GM18517 (cell line): ENCODE data around the gene LRBA.

ENCODE experiments used
- ATAC-seq: cut with Tn5 transposase; IDR thresholded peaks from one replicate; pipeline ENCODE4 v1.9.1; 2021; ENCODE audit warnings: mild to moderate bottlenecking, moderate library complexity; ENCODE audit not compliant: unreplicated experiment

The LRBA gene

DNA sequence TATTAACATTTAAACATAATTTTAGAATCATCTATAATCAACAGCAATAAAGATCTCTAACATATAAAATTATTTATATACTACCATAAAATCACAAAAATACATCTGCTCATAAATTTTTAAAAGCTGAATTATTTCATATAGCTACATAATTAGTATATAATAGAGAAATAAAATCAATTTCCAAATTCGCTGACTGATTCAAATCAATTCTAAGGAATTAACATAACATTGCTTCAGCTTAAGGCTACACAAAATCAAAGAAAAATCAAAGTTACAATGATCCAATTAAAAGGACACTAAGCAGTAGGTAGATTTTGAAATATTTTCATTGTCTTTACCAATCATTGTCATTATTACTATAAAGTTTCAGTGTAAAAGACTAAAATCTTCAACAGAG lies 194.7 kb downstream of the LRBA start:
- no peak for ATAC-seq

DNA sequence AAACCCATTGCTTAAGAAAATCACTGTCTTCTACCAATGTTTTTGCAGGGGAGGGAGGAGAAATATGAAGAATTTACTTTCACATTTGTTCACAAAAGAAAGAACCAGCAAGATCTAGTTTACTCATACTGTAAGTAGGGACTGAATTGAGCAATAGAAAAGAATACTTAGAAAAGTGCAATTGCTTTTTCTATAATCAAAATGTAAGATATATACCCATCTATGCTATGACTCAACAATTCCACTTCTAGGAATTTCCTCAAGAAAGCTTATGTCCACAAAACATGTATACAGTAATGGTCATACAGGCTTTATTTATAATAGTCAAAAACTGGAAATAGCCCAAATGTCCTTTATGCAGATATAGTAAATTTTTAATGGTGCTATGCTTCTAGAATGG lies 196.4 kb downstream of the LRBA start:
- ATAC-seq, result no peak

DNA sequence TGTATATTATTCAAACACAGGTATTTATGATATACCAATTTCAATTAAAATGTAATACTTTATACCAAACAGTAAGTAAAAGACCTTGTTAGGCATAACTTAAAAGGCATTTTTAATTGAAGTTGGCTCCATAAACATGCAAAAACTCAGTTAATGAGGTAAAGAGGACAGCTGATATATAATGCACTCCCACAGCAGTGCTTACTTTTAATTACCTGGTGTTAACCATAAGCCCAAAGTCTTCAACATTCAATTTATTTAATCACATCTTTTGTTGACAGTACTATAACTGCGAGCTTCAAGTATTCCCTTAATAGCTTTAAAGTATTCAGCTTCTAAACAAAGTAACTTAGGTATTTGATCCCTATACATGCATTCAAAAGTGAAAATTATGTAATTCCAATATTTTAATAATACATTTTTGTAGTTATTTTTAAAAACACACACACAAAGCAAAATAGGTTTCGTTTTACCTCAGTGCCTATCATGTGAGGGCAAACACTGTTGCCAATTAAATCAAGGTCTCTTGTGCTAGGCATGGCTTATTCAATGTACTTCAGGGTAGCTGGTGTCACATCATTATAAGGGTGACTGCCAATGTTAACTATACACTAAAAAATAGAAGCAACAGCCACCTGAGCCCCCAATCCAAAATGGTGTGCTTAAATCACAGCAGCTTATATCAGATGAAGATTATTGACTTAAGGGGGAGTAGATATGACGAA lies 197.1 kb downstream of the LRBA start:
- no peak for ATAC-seq

DNA sequence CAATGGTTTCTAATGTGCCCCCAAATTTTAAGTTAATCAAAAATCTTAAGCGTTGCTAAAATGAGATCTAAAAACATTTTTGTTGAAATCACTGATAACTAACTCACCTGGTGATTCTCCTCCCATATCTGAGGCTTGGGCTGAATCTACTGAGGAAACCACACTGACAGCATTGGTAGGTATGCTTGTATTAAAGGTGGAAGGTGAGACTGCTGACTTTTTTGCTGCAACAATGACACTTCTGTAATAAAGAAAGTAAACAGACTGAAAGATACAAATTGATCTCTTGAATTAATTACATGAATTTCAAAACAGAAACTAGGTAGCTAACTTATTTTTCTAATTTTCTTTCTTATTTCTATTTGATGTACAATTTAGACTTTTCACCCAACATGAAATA lies 198.1 kb downstream of the LRBA start:
- no peak for ATAC-seq

DNA sequence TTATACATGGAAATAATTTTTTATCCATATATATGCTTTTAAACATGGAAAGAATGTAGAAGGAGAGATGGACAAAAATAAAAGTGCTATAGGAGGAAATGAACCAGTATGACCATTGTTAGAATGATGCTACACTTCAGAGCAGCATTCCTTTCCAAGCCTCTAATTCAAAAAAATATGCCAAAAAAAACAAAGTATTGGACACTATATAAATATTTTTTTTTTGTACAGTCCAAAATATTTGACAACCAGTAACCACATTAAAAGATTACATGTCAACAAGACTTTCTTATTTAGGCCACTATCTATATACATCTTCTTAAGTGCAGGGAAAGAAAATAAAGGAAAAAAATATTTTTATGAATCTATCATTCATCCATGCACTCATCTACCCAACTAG lies 198.6 kb downstream of the LRBA start:
- ATAC-seq, result no peak

DNA sequence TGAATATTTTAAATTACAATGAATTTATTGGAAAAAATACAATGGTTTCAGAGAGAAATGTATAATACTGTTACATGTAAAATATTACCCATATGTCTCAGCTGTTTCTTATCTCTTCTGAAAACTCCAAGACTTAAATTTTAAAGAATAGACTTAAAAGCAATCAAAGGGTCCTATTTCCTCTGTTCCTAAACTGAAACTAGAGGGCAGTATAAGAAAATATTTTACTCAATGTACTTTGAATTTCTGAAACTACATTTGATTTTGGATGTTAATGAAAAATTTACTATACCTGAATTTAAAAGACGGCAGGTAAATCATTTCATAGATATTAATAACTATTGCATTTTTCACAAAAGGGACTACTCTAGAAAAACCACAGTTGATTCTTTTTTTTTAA lies 200.2 kb downstream of the LRBA start:
- ATAC-seq, result no peak

DNA sequence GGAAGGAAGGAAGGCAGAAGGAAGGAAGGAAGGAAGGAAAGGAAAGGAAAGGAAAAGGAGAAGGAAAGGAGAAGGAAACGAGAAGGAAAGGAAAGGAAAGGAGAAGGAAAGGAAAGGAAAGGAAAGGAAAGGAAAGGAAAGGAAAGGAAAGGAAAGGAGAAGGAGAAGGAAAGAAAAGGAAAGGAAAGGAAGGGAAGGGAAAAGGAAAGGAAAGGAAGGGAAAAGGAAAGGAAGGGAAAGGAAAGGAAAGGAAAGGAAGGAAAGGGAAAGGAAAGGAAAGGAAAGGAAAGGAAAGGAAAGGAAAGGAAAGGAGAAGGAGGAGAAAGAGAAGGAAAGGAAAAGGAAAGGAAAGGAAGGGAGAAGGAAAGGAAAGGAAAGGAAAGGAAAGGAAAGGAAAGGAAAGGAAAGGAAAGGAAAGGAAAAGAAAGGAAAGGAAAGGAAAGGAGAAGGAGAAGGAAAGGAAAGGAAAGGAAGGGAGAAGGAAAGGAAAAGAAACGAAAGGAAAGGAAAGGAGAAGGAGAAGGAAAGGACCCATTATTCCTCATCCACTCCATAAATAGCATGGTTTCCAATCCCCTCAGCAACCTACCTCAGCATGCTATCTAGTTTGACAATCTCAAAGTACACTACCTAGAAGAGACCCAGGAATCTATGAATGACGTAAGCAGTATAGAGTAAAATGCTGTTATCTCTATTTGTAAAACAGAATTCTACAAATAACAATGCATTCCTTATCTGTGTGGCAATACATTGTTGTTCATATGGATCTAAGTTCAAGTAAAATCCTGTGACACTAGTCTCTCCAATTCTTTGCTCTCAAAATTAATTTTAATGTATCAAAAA lies 209.7 kb downstream of the LRBA start:
- ATAC-seq, result no peak

DNA sequence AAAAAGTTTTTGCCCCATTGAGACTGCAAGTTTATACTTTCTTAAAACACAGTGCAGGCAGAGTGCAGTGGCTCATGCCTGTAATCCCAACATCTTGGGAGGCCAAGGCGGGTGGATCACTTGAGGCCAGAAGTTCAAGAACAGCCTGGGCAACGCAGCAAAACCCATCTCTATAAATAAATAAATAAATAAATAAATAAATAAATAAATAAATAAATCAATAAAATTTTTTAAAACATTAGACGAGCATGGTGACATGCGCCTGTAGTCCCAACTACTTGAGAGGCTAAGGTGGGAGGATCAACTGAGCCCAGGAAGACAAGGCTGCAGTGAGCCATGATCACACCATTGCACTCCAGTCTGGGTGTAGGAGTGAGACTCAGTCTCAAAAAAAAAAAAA lies 213.3 kb downstream of the LRBA start:
- ATAC-seq, result no peak

DNA sequence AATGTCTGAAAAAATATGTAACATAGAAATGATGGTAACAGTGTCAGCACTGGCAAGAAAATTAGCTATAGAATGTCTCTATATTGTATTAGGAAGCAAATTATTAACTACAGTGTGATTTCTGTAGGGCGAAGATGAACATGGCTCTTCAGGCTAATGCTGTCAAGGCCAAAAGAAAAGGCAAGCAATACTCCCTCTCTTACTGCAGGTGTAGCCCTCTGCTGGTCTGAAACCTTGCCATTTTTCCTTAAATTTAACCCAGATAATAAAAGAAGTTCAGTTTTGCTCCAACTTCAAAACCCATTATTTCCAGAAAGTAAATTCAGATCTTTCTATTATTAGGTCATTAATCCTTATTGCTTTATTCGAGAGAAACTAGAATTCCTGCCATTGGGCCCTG lies 215.9 kb downstream of the LRBA start:
- ATAC-seq, result no peak

DNA sequence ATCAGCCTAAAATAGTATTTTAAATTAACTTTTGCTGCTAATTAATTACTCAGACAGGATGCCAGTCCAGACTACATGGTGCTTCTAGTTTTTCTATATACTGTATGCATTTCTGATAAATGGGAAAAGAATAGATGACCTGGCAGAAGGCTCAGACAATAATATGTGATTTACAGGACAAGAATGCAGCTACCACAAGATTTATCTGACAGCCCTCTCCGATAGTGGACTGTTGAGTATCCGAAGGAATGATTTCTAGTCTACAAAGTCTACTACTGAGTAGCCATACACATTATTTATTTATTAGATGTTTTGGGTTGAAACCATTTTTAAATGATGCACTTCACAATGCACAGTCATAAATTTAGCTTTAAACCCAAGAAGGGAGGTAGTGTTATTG lies 220.4 kb downstream of the LRBA start:
- ATAC-seq, result no peak

DNA sequence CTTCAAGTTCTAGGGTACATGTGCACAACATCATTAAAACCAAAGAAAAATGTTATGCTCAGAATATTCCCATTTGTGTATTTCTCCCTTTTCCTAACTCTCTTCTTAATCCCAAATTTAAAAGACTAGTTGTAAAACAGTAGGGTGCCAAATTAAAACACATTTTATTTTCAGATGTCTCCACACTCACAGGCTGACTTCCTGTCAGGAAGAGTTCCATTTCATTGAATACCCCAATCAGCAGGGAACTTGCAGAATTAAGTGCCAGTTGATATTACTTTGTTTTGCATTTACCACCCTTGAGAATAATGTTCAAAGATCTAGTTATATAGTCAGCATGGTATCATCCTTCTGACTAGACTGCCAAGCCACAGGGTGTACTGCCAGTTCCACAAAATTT lies 225.2 kb downstream of the LRBA start:
- ATAC-seq, result no peak

DNA sequence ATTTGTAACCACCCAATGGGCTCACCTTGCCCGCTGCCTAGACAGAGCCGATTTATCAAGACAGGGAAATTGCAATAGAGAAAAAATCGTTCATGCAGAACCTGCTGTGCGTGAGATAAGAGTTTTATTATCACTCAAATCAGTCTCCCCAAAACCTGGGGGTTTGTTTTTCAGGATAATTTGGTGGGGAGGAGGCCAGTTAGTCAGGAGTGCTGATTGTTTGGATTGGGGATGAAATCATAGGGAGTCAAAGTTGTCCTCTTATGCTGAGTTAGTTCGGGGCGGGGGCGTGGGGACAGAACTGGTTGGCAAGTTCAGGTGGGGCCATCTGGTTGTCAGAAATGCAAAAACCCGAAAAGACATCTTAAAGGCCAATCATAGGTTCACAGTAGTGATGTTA lies 230.1 kb downstream of the LRBA start:
- no peak for ATAC-seq

DNA sequence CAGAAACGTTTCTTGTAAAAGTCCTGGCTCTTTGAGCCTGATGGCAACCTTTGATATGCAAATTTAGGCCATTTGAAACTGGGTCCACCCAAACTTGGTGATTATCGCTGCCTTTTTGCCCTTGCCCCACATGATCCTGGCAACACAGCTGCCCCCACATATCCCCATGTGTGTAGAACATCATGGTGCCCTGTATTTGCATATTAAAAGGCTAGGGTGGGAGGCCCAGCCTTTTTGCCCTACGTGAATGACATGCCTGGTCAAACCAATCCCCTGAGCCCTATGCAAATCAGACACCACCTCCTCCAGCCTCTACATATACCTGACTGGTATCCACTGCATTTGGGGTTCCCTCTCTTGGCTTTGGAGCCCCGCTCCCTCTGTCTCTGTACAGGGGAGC lies 230.8 kb downstream of the LRBA start:
- no peak for ATAC-seq

DNA sequence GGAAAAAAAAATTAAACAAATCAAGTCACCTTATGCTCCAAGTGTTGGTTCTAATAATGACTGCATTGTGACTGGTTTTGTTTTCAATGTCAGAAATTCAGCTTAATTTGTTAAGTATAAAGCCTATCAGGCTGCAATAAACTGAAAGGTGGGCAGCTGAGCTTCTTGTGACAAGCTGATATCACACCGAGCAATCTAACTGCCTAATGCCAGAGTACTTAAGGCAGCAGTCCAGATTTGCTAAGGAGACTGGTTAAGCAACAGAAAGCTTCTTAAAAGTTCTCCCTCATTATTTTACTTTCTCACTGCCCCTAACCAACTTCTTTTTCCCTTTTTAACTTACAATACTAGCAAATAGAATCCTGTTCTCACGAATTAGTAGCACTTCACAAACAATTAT lies 232.2 kb downstream of the LRBA start:
- ATAC-seq, result no peak

DNA sequence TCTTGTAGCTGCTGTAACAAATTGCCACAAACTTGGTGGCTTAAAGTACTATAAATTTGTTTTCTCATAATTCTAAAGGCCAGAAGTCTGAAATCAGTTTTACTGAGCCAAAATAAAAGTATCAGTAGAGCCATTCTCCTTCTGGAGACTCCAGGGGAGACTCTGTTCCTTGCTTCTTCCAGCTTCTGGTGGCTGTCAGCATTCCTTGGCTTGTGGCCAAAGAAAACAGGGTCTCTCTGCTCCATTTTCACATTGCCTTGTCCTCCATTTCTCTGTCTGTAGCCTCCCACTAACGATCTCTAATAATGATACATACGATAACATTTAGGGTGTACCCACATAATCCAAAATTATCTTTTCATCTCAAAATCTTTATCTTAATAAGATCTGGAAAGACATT lies 232.8 kb downstream of the LRBA start:
- ATAC-seq, result no peak

DNA sequence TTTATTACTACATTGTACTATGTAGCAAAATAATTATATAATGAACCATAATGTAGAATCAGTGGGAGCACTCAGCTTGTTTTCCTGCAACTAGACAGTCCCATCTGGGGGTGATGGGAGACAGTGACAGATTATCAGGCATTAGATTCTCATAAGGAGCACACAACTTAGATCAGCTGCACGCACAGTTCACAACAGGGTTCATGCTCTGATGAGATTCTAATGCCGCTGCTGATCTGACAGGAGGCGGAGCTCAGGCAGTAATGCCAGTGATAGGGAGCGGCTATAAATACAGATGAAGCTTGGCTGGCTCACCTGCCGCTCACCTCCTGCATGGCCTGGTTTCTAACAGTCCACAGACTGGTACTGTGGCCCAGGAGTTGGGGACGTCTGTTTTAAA lies 233.9 kb downstream of the LRBA start:
- ATAC-seq, result no peak

DNA sequence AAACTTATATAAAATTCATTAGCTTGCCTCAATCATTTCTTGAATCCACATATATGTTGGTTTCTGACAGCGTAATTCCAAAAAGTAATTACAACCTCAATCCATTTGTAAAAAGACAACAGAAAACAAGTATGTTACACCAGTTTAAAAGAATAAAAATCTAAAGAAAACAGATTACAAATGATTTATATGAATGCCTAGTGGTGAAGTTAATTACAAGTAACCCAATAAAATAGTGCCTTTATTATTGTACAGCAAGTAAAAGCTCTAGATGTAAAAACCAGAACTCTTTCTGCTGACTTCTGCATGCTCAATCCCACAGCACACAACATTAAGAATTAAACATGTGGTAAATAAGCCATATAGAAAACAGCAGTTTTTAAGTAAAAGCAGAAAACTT lies 235.4 kb downstream of the LRBA start:
- ATAC-seq, result no peak

DNA sequence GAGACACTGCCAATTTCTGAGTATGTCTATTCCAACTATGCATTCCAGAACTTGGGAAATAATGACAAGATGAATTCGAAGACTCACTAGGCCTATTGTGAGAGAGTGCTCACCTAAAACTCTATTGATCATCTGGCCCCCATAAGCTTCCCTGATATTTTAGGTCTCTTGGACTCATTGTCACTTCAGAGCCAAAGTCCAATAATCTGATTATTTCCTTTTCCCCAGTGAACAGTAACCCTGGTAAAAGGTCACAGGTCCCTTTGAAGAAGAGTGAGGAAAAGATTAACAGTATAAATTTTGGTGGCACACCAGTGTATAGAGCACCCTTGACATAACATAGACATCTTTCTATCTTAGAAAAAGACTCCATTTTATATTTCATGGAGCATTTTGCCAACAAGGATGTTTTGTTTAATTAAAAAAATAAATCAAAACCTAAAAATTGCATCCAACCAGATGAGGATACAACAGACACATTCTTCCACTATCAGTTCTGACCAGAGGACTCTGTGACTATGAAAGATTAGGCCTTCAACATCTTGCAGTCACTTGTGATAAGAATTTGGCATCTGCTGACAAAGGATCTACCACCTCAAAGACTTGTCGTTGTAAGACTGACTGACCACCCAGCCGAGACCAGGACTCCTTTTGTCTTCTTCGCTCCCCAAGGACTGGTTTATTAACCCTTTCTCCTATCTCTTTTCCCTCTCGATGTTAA lies 241.2 kb downstream of the LRBA start:
- ATAC-seq, result no peak

DNA sequence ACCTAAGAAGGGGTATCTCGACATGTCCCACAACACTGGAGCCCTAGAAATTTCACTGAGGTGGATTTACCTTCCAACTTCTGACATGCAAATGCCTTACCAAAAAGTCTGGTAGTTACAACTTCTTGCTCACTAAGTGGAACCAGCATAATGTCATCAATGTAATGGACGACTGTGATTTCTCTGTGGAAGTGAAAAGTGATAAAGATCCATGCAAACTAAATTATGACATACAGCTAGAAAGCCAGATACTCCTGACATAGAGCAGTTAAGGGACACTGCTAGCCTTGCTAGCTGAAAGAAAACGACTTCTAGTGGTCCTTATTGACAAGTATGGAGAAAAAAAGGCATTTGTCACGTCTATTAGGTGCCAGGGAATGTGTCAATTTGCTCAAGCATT lies 242.1 kb downstream of the LRBA start:
- ATAC-seq, result no peak

DNA sequence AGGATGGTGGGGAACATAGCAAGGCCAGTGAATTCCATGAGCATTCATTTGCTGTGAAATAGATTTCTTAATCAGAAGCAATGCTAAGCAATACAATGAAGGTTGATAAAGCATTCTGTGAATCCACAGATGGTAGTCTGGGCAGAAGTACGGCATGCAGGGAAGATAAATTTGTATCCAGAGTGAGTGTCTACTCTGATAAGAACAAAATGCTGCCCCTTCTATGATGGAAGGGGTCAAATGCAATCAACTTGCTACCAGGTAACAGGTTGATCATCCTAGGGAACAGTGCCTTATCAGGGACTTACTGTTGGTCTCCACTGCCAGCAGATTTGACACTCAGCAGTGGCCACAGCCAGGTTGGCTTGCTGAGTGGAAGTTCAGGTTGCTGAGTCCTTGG lies 243.7 kb downstream of the LRBA start:
- ATAC-seq, result no peak

DNA sequence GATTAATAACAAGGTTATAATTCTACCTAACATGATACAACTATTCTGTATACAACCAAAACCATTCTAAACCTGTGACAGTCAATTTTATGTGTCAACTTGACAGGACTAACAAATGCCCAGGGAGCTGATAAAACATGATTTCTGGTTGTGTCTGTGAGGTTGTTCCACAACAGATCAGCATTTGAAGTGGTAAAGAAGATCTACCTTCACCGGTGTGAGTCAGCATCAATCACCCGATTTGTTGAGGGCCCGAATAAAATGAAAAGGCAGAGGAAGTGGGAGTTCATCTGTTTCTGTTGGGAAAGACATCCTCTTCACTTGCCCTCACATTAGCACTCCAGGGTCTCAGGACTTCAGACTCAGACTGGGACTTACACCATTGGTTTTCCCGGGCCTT lies 245.2 kb downstream of the LRBA start:
- ATAC-seq, result no peak

DNA sequence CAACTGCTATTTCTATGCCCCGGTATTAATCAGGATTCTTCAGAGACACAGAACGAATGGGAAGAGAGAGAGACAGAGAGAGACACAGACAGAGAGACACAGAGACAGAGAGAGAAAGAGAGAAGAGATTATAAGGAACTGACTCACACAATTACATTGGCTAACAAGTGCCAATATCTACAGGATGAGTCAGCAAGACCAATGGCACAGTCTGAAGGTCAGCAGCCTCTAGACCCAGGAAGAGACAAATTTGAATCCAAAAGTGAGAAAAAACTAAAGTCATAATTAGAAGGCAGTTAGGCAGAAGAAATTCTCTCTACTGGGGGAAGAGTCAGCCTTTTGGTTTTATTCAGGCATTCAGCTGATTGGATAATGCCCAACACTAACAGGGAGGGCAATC lies 245.8 kb downstream of the LRBA start:
- no peak for ATAC-seq
